Trophoblast cell (in vitro differentiated cells and primary cell): ENCODE results near the gene SIK3.

ENCODE experiments used
- DNase-seq, 2 donors: peaks; one replicate each; pipeline ENCODE4 v3.0.0-alpha.2; 2016
- H2AFZ ChIP-seq: 2 replicates; pipeline ENCODE4 v1.6.1; 2013; ENCODE audit warnings: low read length, moderate library complexity, mild to moderate bottlenecking; ENCODE audit not compliant: insufficient read depth, poor library complexity
- H2AK5ac ChIP-seq: 2 replicates; pipeline ENCODE4 v1.6.1; 2013; ENCODE audit warnings: mild to moderate bottlenecking, low read length
- H2BK120ac ChIP-seq: 2 replicates; pipeline ENCODE4 v1.6.1; 2013; ENCODE audit warnings: low read length, mild to moderate bottlenecking, moderate library complexity; ENCODE audit not compliant: insufficient read depth, poor library complexity
- H2BK12ac ChIP-seq: 2 replicates; pipeline ENCODE4 v1.6.1; 2013; ENCODE audit warnings: mild to moderate bottlenecking, low read length, moderate library complexity
- H2BK5ac ChIP-seq: 2 replicates; pipeline ENCODE4 v1.6.1; 2013; ENCODE audit warnings: low read length, low read depth, moderate library complexity, mild to moderate bottlenecking; ENCODE audit not compliant: poor library complexity
- H3K14ac ChIP-seq: 2 replicates; pipeline ENCODE4 v1.6.1; 2013; ENCODE audit warnings: mild to moderate bottlenecking, low read length
- H3K18ac ChIP-seq: 2 replicates; pipeline ENCODE4 v1.6.1; 2013; ENCODE audit warnings: mild to moderate bottlenecking, low read length
- H3K23ac ChIP-seq: 2 replicates; pipeline ENCODE4 v1.6.1; 2013; ENCODE audit warnings: low read length
- H3K27ac ChIP-seq: 2 replicates; pipeline ENCODE4 v1.5.1; 2013; ENCODE audit warnings: low read depth, mild to moderate bottlenecking, inconsistent platforms, low read length, moderate library complexity
- H3K27me3 ChIP-seq: 2 replicates; pipeline ENCODE4 v1.6.1; 2013; ENCODE audit warnings: inconsistent platforms, mild to moderate bottlenecking, low read length, moderate library complexity; ENCODE audit not compliant: insufficient read depth
- H3K36me3 ChIP-seq, 2 experiments: 1 replicate in 1 of 2; 2 replicates in 1 of 2; pipeline ENCODE4 v1.6.1; 2013; ENCODE audit warnings: low read length in 2 of 2, mild to moderate bottlenecking in 2 of 2, moderate library complexity in 1 of 2; ENCODE audit not compliant: insufficient read depth in 2 of 2, control insufficient read depth in 1 of 2
- H3K4ac ChIP-seq: 2 replicates; pipeline ENCODE4 v1.6.1; 2013; ENCODE audit warnings: low read depth, mild to moderate bottlenecking, low read length, moderate library complexity
- H3K4me1 ChIP-seq, 2 experiments: 1 replicate in 1 of 2; 2 replicates in 1 of 2; pipeline ENCODE4 v1.6.1; 2013; ENCODE audit warnings: low read length in 2 of 2, mild to moderate bottlenecking in 2 of 2, moderate library complexity in 1 of 2; ENCODE audit not compliant: insufficient read depth in 2 of 2, control insufficient read depth in 1 of 2
- H3K4me2 ChIP-seq: 2 replicates; pipeline ENCODE4 v1.6.1; 2013; ENCODE audit warnings: inconsistent platforms, mild to moderate bottlenecking, low read length, moderate library complexity
- H3K4me3 ChIP-seq: 2 replicates; pipeline ENCODE4 v1.5.1; 2013; ENCODE audit warnings: mild to moderate bottlenecking, low read depth, low read length, inconsistent platforms
- H3K79me1 ChIP-seq: one replicate; pipeline ENCODE4 v1.6.1; 2013; ENCODE audit warnings: low read length
- H3K79me2 ChIP-seq: 2 replicates; pipeline ENCODE4 v1.6.1; 2013; ENCODE audit warnings: low read length, mild to moderate bottlenecking; ENCODE audit not compliant: control insufficient read depth, insufficient read depth, poor library complexity
- H3K9ac ChIP-seq: 2 replicates; pipeline ENCODE4 v1.6.1; 2013; ENCODE audit warnings: mild to moderate bottlenecking, low read length
- H3K9me3 ChIP-seq: 2 replicates; pipeline ENCODE4 v1.6.1; 2013; ENCODE audit warnings: low read depth, mild to moderate bottlenecking, control low read depth, inconsistent platforms, low read length; ENCODE audit not compliant: insufficient read depth
- H4K12ac ChIP-seq: 2 replicates; pipeline ENCODE4 v1.6.1; 2013; ENCODE audit warnings: low read depth, mild to moderate bottlenecking, low read length, moderate library complexity
- H4K8ac ChIP-seq: 2 replicates; pipeline ENCODE4 v1.6.1; 2013; ENCODE audit warnings: low read depth, mild to moderate bottlenecking, low read length, moderate library complexity
- H4K91ac ChIP-seq: one replicate; pipeline ENCODE4 v1.6.1; 2013; ENCODE audit warnings: low read depth, mild to moderate bottlenecking, low read length, moderate library complexity
- WGBS: extraction: QIAGEN DNeasy Blood & Tissue Kit; methylation state at CpG from one replicate; pipeline ENCODE4 v1.1.7; 2013; ENCODE audit warnings: missing lambda C conversion rate; ENCODE audit not compliant: insufficient read length, insufficient coverage; ENCODE audit errors: extremely low coverage; 5-methylcytosine and 5-hydroxymethylcytosine counted together

The SIK3 gene

DNA sequence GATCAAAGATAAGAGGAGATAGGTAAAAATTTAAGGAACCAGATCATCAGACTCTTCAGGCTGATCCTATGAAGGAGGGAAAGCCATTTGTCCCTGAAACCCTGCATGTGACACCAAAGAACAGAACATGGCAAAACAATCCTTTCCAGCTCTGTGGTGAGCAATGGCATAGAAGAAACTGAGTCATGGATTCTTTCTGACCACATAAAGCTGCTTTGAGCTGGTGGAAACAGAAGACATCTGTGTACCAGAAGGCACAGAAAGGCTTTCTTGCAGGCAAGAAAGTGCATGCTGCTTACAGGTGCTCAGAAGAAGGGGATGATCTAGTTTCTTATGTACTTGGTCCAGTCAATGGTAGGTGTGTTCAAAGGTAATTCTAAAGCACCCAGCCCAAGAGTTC is 215.8 kb downstream of the SIK3 start:
- DNase-seq = no peak
- H2AFZ ChIP-seq = no peak overlapping the region
- H3K9ac ChIP-seq = no peak overlapping the region
- H4K91ac ChIP-seq = no peak overlapping the region
- H3K27ac ChIP-seq = no peak overlapping the region
- no peak overlapping the region for H4K12ac ChIP-seq
- H3K27me3 ChIP-seq = no peaks in the 10 kb centered on the region
- H2BK12ac ChIP-seq = no peak overlapping the region
- peaks cover 0 to 2% of the 10 kb centered on the region in 2 experiments for H3K4me1 ChIP-seq
- no peaks in the 10 kb centered on the region for H3K79me2 ChIP-seq
- peaks cover 0 to 2% of the 10 kb centered on the region in 2 experiments for H3K36me3 ChIP-seq
- no peak overlapping the region for H3K4ac ChIP-seq
- H3K14ac ChIP-seq = no peak overlapping the region
- H4K8ac ChIP-seq = no peak overlapping the region
- H2BK5ac ChIP-seq = no peak overlapping the region
- no peaks in the 10 kb centered on the region for H3K9me3 ChIP-seq
- H2AK5ac ChIP-seq = no peak overlapping the region
- H3K23ac ChIP-seq = no peak overlapping the region
- no peak overlapping the region for H3K4me2 ChIP-seq
- H3K18ac ChIP-seq = no peak overlapping the region
- no peak overlapping the region for H2BK120ac ChIP-seq
- H3K79me1 ChIP-seq = no peaks in the 10 kb centered on the region
- no peak overlapping the region for H3K4me3 ChIP-seq

DNA sequence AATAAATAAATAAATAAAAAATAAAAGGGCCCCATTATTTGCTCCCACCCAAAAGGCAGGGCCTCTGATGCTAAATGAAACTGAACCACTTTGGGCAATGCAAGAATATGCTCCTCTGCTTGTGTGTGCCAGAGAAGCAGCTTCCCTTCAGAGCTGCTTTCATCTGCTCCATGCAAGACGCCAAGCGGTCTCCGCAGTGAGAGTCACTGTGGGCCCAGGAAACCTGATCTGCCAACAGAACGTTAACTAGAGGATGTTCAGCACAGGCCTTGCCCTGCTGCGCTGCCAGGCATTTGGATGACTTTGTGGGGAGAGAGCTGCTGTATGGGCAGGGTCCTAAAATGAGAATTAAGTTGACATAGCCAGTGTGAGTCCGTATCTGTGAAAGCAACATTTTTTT is 217.1 kb downstream of the SIK3 start:
- no peak overlapping the region for H3K27ac ChIP-seq
- H3K4me1 ChIP-seq = peaks cover 7 to 8% of the 10 kb centered on the region in 2 experiments
- no peak overlapping the region for H3K18ac ChIP-seq
- H3K9me3 ChIP-seq = no peaks in the 10 kb centered on the region
- H3K23ac ChIP-seq = no peak overlapping the region
- no peaks in the 10 kb centered on the region for H3K27me3 ChIP-seq
- no peak overlapping the region for H3K4me2 ChIP-seq
- no peak overlapping the region for H3K4ac ChIP-seq
- no peak overlapping the region for H3K14ac ChIP-seq
- no peaks in the 10 kb centered on the region for H3K79me1 ChIP-seq
- H3K4me3 ChIP-seq = no peak overlapping the region
- H2AK5ac ChIP-seq = no peak overlapping the region
- no peak overlapping the region for H2BK120ac ChIP-seq
- no peak overlapping the region for H2BK12ac ChIP-seq
- H3K36me3 ChIP-seq = peaks cover 0 to 2% of the 10 kb centered on the region in 2 experiments
- H4K12ac ChIP-seq = no peak overlapping the region
- no peak overlapping the region for H2AFZ ChIP-seq
- H2BK5ac ChIP-seq = no peak overlapping the region
- no peak overlapping the region for H4K8ac ChIP-seq
- H3K79me2 ChIP-seq = no peaks in the 10 kb centered on the region
- no peak for DNase-seq
- H4K91ac ChIP-seq = no peak overlapping the region
- H3K9ac ChIP-seq = no peak overlapping the region
- WGBS = no CpG with 5 or more reads among the region's 6 CpGs

DNA sequence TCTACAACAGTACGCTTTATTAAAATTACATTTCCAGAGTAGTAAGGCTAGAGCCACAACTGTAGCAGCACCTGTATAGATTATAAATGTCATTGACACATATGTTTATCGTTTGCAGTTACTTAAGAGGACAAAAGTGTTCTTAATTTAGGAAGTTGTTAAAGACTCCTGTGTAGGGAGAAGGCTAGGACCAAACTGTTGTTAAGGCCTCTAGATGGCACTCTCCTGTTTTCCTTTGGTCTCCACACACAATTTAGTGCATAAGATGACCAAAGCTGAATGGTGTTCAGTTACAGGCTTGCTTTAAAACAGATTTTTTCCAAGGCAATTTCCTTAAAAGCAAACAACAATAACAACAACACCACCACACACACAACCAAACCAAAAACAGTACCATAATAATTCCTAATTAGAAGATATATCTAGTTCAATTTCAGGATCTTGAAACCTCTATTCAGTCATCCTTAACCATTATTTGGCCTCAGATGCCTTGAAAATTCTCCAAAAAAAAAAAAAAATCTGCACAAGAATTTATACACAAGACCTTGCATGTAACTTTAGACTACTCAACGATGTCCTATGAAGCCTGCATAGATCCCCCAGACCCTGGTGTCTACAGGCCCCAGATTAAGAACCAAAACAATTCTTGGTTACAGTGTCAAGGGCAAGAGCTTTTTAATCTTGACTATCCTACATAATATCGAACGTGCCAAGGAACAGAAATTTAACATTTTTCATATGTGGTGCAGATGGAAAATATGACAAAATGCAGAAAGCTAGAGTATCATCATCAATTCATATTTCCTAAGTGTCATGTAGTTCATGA is 218.2 kb downstream of the SIK3 start:
- no peak overlapping the region for H4K8ac ChIP-seq
- H2BK5ac ChIP-seq = no peak overlapping the region
- H3K79me1 ChIP-seq = no peaks in the 10 kb centered on the region
- no peak overlapping the region for H2BK12ac ChIP-seq
- H3K79me2 ChIP-seq = no peaks in the 10 kb centered on the region
- peak; percentile 35 to 69 for DNase-seq
- H2AK5ac ChIP-seq = no peak overlapping the region
- no peak overlapping the region for H2BK120ac ChIP-seq
- H3K9ac ChIP-seq = no peak overlapping the region
- H3K4me2 ChIP-seq = no peak overlapping the region
- no peak overlapping the region for H3K4me3 ChIP-seq
- H3K4me1 ChIP-seq = peaks cover 10 to 13% of the 10 kb centered on the region in 2 experiments
- no peak overlapping the region for H4K12ac ChIP-seq
- no peak overlapping the region for H2AFZ ChIP-seq
- H3K18ac ChIP-seq = no peak overlapping the region
- peaks cover 0 to 5% of the 10 kb centered on the region in 2 experiments for H3K36me3 ChIP-seq
- H3K23ac ChIP-seq = no peak overlapping the region
- no peak overlapping the region for H3K14ac ChIP-seq
- H3K9me3 ChIP-seq = no peaks in the 10 kb centered on the region
- no peak overlapping the region for H4K91ac ChIP-seq
- H3K27me3 ChIP-seq = no peaks in the 10 kb centered on the region
- H3K27ac ChIP-seq = no peak overlapping the region
- no peak overlapping the region for H3K4ac ChIP-seq
- WGBS = no CpG with 5 or more reads among the region's 5 CpGs

GRCh38 chr11:116876656-116877055 is 221.6 kb downstream of the SIK3 start:
- peak; percentile 76 to 94 for DNase-seq

More at GRCh38 chr11:116876656-116877055, 221.6 kb downstream of the SIK3 start:
- H4K8ac ChIP-seq = no peak overlapping the region
- no peak overlapping the region for H2BK5ac ChIP-seq
- H3K27me3 ChIP-seq = no peaks in the 10 kb centered on the region
- H3K9me3 ChIP-seq = no peaks in the 10 kb centered on the region
- peaks cover 5 to 16% of the 10 kb centered on the region in 2 experiments for H3K36me3 ChIP-seq
- WGBS = no CpG with 5 or more reads among the region's 8 CpGs
- H3K79me1 ChIP-seq = no peaks in the 10 kb centered on the region
- no peak overlapping the region for H3K4me3 ChIP-seq
- H2AFZ ChIP-seq = no peak overlapping the region
- no peak overlapping the region for H4K91ac ChIP-seq
- no peak overlapping the region for H3K4me2 ChIP-seq
- H3K4ac ChIP-seq = no peak overlapping the region
- no peak overlapping the region for H3K14ac ChIP-seq
- no peaks in the 10 kb centered on the region for H3K79me2 ChIP-seq
- no peak overlapping the region for H3K18ac ChIP-seq
- no peak overlapping the region for H3K27ac ChIP-seq
- H2BK120ac ChIP-seq = no peak overlapping the region
- H2AK5ac ChIP-seq = no peak overlapping the region
- no peak overlapping the region for H2BK12ac ChIP-seq
- H3K4me1 ChIP-seq = peaks cover 10 to 15% of the 10 kb centered on the region in 2 experiments
- no peak overlapping the region for H3K23ac ChIP-seq
- H3K9ac ChIP-seq = no peak overlapping the region
- H4K12ac ChIP-seq = no peak overlapping the region
